Naive thymus-derived CD4-positive, alpha-beta T cell (primary cell): ENCODE data around the gene LRRC52. TPM values are rescaled to one million over a fixed set of nuclear protein-coding genes. Genes with fewer than 3 reads are reported as not detected.

ENCODE experiments used
- ATAC-seq: fragments of 150-1000 bp; cut with Tn5 transposase; 2 replicates; pipeline ENCODE4 v1.10.0; 2021; ENCODE audit warnings: mild to moderate bottlenecking, moderate library complexity
- CTCF ChIA-PET: fragments of 350-600 bp; sonication (Branson Sonifier 250); formaldehyde crosslinking; loops from one replicate; lab custom pipeline; 2021; ENCODE audit warnings: antibody characterized with exemption; lab: Charles Lee
- POLR2A ChIA-PET: fragments of 350-600 bp; sonication (Branson Sonifier 250); formaldehyde crosslinking; loops from one replicate; lab custom pipeline; 2021; ENCODE audit warnings: antibody characterized with exemption, inconsistent platforms; lab: Charles Lee
- DNase-seq, 9 donors: peaks; one replicate each; pipeline versions ENCODE4 v3.0.0 to v3.0.0-alpha.2; 2020 to 2022; ENCODE audit warnings: mixed read lengths in 1 of 9
- H3K27ac ChIP-seq: one replicate; pipeline ENCODE4 v1.7.0; 2013; ENCODE audit warnings: mild to moderate bottlenecking, low read depth, low read length, moderate library complexity
- H3K27me3 ChIP-seq, 2 donors: one replicate each; pipeline ENCODE4 v1.7.0; 2013; ENCODE audit warnings: low read length in 2 of 2, mild to moderate bottlenecking in 2 of 2, moderate library complexity in 2 of 2; ENCODE audit not compliant: control insufficient read depth in 2 of 2, insufficient read depth in 2 of 2
- H3K36me3 ChIP-seq, 3 experiments: 1 replicate in 2 of 3; 2 replicates in 1 of 3; pipeline ENCODE4 v1.7.0; 2013; ENCODE audit warnings: low read length in 3 of 3, mild to moderate bottlenecking in 3 of 3, moderate library complexity in 1 of 3; ENCODE audit not compliant: insufficient read depth in 3 of 3, control insufficient read depth in 2 of 3
- H3K4me1 ChIP-seq, 2 donors: one replicate each; pipeline ENCODE4 v1.7.0; 2013; ENCODE audit warnings: low read length in 2 of 2, mild to moderate bottlenecking in 2 of 2, moderate library complexity in 1 of 2; ENCODE audit not compliant: control insufficient read depth in 2 of 2, insufficient read depth in 2 of 2
- H3K4me3 ChIP-seq: 2 replicates; pipeline ENCODE4 v1.7.0; 2013; ENCODE audit warnings: mild to moderate bottlenecking, low read length
- H3K9me3 ChIP-seq, 3 experiments: 1 replicate in 2 of 3; 2 replicates in 1 of 3; pipeline ENCODE4 v1.7.0; 2013; ENCODE audit warnings: low read length in 3 of 3; ENCODE audit not compliant: control insufficient read depth in 2 of 3
- H3K27ac Mint-ChIP-seq, 9 donors: one replicate each; pipeline ENCODE4 v1.8.0; 2020 to 2022; ENCODE audit warnings: mixed read lengths in 9 of 9, mild to moderate bottlenecking in 8 of 9, moderate library complexity in 5 of 9, inconsistent platforms in 2 of 9
- H3K27me3 Mint-ChIP-seq, 5 donors: one replicate each; pipeline ENCODE4 v1.8.0; 2021 to 2022; ENCODE audit warnings: mixed read lengths in 5 of 5, mild to moderate bottlenecking in 1 of 5
- H3K36me3 Mint-ChIP-seq, 5 donors: one replicate each; pipeline ENCODE4 v1.8.0; 2020 to 2022; ENCODE audit warnings: mixed read lengths in 5 of 5, mild to moderate bottlenecking in 3 of 5, inconsistent platforms in 1 of 5
- H3K4me1 Mint-ChIP-seq, 7 donors: one replicate each; pipeline ENCODE4 v1.8.0; 2020 to 2022; ENCODE audit warnings: mixed read lengths in 7 of 7, mild to moderate bottlenecking in 3 of 7, inconsistent platforms in 1 of 7
- H3K4me3 Mint-ChIP-seq, 10 donors: one replicate each; pipeline ENCODE4 v1.8.0; 2020 to 2022; ENCODE audit warnings: mild to moderate bottlenecking in 10 of 10, mixed read lengths in 10 of 10, moderate library complexity in 6 of 10, inconsistent platforms in 2 of 10
- H3K9me3 Mint-ChIP-seq, 11 donors: one replicate each; pipeline ENCODE4 v1.8.0; 2020 to 2022; ENCODE audit warnings: mixed read lengths in 11 of 11, mild to moderate bottlenecking in 4 of 11, inconsistent platforms in 1 of 11, moderate library complexity in 1 of 11
- intact Hi-C, 2 donors: fragments of 100-400 bp; cut with micrococcal nuclease; formaldehyde crosslinking; loops; one replicate each; pipeline ENCODE4 v1.15.1; 2023
- polyA plus RNA-seq, 2 donors: library from polyadenylated mRNA; unstranded; fragments of 300-500 nt; fragmentation: Illumina TruSeq; gene quantifications; one replicate each; pipeline ENCODE4 v1.2.3, GENCODE V29; 2021
- total RNA-seq, 6 experiments: library from RNA in 5 of 6; stranded (reverse) in 5 of 6; gene quantifications; 1 replicate in 5 of 6; 2 replicates in 1 of 6; pipeline ENCODE4 v1.2.3 and lab custom pipeline; 2021 to 2026

LRRC52 gene
- total and polyA plus RNA-seq, 7 experiments from 2014 or later, result not detected

DNA sequence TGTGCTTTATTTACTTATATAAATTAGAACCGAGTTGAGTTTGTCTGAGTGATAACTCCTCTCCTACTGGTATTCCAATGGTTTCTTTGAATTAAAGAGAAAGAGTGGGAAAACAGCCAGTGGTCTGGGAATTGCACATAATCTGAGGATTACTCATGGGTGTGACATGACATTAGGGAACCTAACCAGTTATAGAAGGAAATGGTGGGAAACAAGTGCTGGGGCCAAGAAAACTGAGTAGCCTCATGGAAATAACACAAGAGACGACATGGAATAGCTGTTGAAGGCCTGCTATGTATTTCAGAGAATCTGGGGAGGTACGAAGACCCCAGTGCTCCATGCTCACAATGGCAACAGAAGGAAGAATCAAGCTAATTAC lies 41.8 kb upstream of the LRRC52 start:
- peaks cover 5 to 24% (median 11%) of the 10 kb centered on the region in 5 donors for H3K27me3 Mint-ChIP-seq
- Histone ChIP-seq H3K27me3 (no peaks in the 10 kb centered on the region), H3K4me3 (no peak overlapping the region), H3K4me1 (no peaks in the 10 kb centered on the region), H3K36me3 (no peaks in the 10 kb centered on the region), H3K27ac (no peak overlapping the region), H3K9me3 (no peaks in the 10 kb centered on the region)
- no peak for ATAC-seq
- intact Hi-C loops, result no loop called here
- H3K27ac Mint-ChIP-seq, result no peak overlapping the region
- ChIA-PET POLR2A (no interaction called here), CTCF (no interaction called here)
- H3K4me1 Mint-ChIP-seq, result no peaks in the 10 kb centered on the region
- no peaks in the 10 kb centered on the region for H3K36me3 Mint-ChIP-seq
- peaks cover 0 to 7% (median 0%) of the 10 kb centered on the region in 11 donors for H3K9me3 Mint-ChIP-seq
- DNase-seq, result no peak
- H3K4me3 Mint-ChIP-seq, result no peak overlapping the region

DNA sequence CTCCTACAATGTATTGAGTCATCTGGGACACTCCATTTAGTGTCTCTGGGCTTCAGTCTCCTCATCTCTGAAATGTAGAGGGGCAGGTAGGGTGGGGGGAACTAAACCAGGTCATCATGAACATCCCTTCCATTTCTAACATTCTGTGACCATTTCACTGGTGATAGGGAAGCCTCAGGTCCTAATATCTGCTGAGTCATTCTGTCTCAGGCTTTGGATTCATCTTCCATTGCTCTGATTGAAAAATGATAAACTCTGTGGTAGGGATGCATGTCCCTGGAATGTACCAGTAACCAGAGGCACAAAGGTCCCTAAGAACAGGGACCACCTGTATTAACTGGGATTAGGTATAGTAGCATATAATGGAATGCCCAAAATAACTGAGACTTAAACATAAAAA lies 36.2 kb upstream of the LRRC52 start:
- H3K4me1 ChIP-seq, result no peaks in the 10 kb centered on the region
- ChIA-PET CTCF (no interaction called here), POLR2A (interaction anchor here (0.6 kb wide), 1 partner anchor 29 kb away, joined by 4 read pairs; no protein-coding TSS in a partner anchor)
- H3K27me3 Mint-ChIP-seq, result peaks cover 2 to 30% (median 7%) of the 10 kb centered on the region in 5 donors
- no peaks in the 10 kb centered on the region for H3K36me3 ChIP-seq
- H3K36me3 Mint-ChIP-seq, result no peaks in the 10 kb centered on the region
- H3K27me3 ChIP-seq, result no peaks in the 10 kb centered on the region
- no peaks in the 10 kb centered on the region for H3K9me3 ChIP-seq
- H3K4me3 ChIP-seq, result no peak overlapping the region
- H3K4me1 Mint-ChIP-seq, result no peaks in the 10 kb centered on the region
- no peak overlapping the region for H3K4me3 Mint-ChIP-seq
- H3K27ac Mint-ChIP-seq, result no peak overlapping the region
- peaks cover 0 to 7% (median 0%) of the 10 kb centered on the region in 11 donors for H3K9me3 Mint-ChIP-seq
- H3K27ac ChIP-seq, result no peak overlapping the region
- no peak for ATAC-seq
- DNase-seq, result no peak
- intact Hi-C loops, result no loop called here

DNA sequence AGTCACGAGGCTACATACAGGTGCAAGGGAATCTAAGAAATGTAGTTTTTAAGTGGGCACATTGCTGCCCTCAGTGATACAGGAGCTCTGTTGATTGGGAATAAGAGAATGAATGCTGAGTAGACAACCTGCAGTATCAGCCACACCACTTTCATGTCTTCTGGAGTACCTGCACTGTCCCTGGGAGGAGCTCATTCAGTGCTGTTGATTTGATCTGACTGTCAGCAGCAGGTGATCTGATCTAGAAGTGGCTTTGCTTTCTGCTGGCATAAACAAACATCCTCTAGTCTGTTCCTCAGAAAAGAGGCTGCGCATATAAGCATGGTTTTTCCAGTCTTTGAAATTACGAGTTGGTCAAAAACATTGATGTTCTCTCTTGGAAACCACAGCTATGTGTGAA lies 35.5 kb upstream of the LRRC52 start:
- Mint-ChIP-seq H3K27ac (no peak overlapping the region), H3K36me3 (no peaks in the 10 kb centered on the region), H3K4me1 (no peaks in the 10 kb centered on the region), H3K4me3 (no peak overlapping the region), H3K27me3 (peaks cover 7 to 36% (median 7%) of the 10 kb centered on the region in 5 donors), H3K9me3 (peaks cover 0 to 7% (median 0%) of the 10 kb centered on the region in 11 donors)
- intact Hi-C loops, result no loop called here
- Histone ChIP-seq H3K27me3 (no peaks in the 10 kb centered on the region), H3K36me3 (no peaks in the 10 kb centered on the region), H3K4me3 (no peak overlapping the region), H3K9me3 (no peaks in the 10 kb centered on the region), H3K27ac (no peak overlapping the region), H3K4me1 (no peaks in the 10 kb centered on the region)
- DNase-seq (no peak), ATAC-seq (no peak)
- ChIA-PET CTCF (interaction anchor here (0.9 kb wide), 1 partner anchor 89 kb away, joined by 4 read pairs; no protein-coding TSS in a partner anchor), POLR2A (no interaction called here)

DNA sequence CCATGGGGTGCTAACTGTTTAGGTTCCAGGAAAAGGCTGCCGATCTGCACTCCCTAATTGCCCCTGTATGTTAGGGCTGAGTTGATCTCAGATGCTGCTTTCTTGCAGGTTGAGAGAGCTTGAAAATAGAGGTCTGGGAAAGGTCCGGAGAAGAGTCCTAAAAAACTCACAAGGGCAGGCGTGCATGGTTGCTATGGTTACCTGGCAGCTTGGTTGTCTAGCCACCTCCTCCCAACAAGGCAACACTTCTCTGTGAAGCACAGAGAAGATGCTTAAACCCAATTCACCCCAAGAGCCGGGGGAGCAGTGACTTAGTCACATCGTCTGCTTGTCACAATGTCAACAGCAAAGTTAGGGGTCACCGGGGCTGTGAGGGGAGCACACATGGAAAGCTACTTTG lies 31.0 kb upstream of the LRRC52 start:
- Mint-ChIP-seq H3K27me3 (peaks cover 7 to 36% (median 10%) of the 10 kb centered on the region in 5 donors), H3K9me3 (peaks cover 0 to 2% (median 0%) of the 10 kb centered on the region in 11 donors), H3K27ac (no peak overlapping the region), H3K36me3 (no peaks in the 10 kb centered on the region), H3K4me3 (no peak overlapping the region), H3K4me1 (no peaks in the 10 kb centered on the region)
- Histone ChIP-seq H3K27me3 (no peaks in the 10 kb centered on the region), H3K4me1 (no peaks in the 10 kb centered on the region), H3K36me3 (no peaks in the 10 kb centered on the region), H3K27ac (no peak overlapping the region), H3K9me3 (no peaks in the 10 kb centered on the region), H3K4me3 (no peak overlapping the region)
- ChIA-PET CTCF (no interaction called here), POLR2A (no interaction called here)
- intact Hi-C loops, result no loop called here
- ATAC-seq, result no peak
- no peak for DNase-seq

DNA sequence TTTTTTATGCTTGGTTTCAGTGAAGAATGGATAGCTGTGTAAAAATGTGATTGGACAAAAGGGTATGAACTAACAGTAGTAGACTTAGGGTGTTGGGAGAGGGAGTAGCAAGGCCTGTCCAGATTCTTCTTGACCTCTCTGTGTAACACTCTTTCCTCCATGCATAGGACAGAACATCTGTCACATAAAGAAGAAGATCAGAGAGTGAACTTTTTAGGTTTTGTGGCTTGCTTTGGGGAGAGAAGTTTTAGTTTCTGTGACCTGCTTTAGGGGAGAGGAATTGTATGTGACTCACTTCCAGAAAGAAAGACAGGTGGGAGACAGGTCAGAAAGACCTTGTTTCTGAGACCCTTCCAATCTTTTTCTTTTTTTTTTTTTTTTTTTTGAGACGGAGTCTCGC lies 27.3 kb upstream of the LRRC52 start:
- peaks cover 0 to 34% (median 15%) of the 10 kb centered on the region in 11 donors for H3K9me3 Mint-ChIP-seq
- H3K27ac Mint-ChIP-seq, result no peak overlapping the region
- Histone ChIP-seq H3K27me3 (no peaks in the 10 kb centered on the region), H3K36me3 (no peaks in the 10 kb centered on the region), H3K4me3 (no peak overlapping the region), H3K9me3 (no peaks in the 10 kb centered on the region), H3K27ac (no peak overlapping the region), H3K4me1 (no peaks in the 10 kb centered on the region)
- DNase-seq (no peak), ATAC-seq (no peak)
- H3K36me3 Mint-ChIP-seq, result peaks cover 0 to 5% (median 0%) of the 10 kb centered on the region in 5 donors
- intact Hi-C loops, result no loop called here
- no peak overlapping the region for H3K4me3 Mint-ChIP-seq
- peaks cover 18 to 52% (median 40%) of the 10 kb centered on the region in 5 donors for H3K27me3 Mint-ChIP-seq
- POLR2A ChIA-PET, result no interaction called here
- no peaks in the 10 kb centered on the region for H3K4me1 Mint-ChIP-seq
- CTCF ChIA-PET, result interaction anchor here (0.7 kb wide), 1 partner anchor 41 kb away, joined by 5 read pairs; no protein-coding TSS in a partner anchor

DNA sequence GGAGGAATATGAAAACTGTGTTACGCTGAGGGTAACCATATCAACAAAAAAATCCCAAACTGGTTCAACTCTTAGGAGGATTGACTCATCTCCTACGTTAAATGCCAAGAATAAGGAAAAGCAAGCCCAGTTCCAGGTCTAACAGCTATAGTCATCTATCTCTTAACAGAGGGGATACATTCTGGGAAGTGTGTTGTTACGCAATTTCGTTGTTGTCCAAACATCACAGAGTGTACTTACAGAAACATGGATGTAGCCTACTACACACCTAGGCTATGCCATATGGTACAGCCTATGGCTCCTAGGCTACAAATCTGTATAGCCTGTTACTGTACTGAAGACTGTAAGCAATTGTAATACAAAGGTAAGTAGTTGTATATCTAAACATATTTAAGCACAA lies 23.2 kb upstream of the LRRC52 start:
- intact Hi-C loops, result no loop called here
- Mint-ChIP-seq H3K27ac (no peak overlapping the region), H3K36me3 (peaks cover 0 to 8% (median 2%) of the 10 kb centered on the region in 5 donors), H3K27me3 (peaks cover 34 to 65% (median 51%) of the 10 kb centered on the region in 5 donors), H3K4me1 (no peaks in the 10 kb centered on the region), H3K9me3 (peaks cover 3 to 51% (median 31%) of the 10 kb centered on the region in 11 donors), H3K4me3 (no peak overlapping the region)
- Histone ChIP-seq H3K36me3 (no peaks in the 10 kb centered on the region), H3K27me3 (no peaks in the 10 kb centered on the region), H3K4me3 (no peak overlapping the region), H3K9me3 (no peaks in the 10 kb centered on the region), H3K4me1 (no peaks in the 10 kb centered on the region), H3K27ac (no peak overlapping the region)
- no peak for DNase-seq
- ATAC-seq, result no peak
- ChIA-PET POLR2A (no interaction called here), CTCF (no interaction called here)

DNA sequence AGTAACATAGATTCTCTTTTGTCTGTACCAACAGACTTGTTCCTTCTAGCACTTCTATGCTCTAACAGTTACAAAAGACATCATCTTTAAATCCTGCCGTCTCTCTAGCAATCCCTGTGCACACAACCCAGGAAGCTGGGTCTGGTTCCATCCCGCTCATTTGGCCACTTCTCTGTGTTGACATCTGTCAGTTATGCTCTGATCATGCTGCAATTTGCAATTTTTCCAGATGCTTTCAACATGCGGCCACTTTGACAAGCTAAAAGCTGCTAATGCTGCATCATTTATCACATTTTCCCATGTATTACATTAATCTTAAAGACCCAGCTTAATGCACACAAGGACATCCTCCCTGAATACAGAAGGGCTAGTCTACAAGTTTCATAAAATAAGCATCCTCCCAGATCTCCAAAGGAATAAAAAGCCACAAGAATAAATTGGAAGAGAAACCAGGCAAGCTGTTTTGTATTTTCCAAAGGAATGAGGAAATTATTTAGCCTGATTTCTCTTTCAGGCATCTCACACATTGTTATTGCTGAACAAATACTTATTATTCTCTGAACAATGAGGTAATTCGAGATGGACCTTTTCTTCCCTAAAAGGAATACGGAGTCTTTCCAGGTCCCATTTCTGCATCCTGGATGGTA lies 19.0 kb upstream of the LRRC52 start:
- peaks cover 3 to 35% (median 25%) of the 10 kb centered on the region in 11 donors for H3K9me3 Mint-ChIP-seq
- H3K27ac Mint-ChIP-seq, result no peak overlapping the region
- CTCF ChIA-PET, result interaction anchor here (1.1 kb wide), 1 partner anchor 11 kb away, joined by 3 read pairs; no protein-coding TSS in a partner anchor

More for the DNA sequence above, 19.0 kb upstream of the LRRC52 start:
- H3K27me3 ChIP-seq, result no peaks in the 10 kb centered on the region
- H3K4me3 ChIP-seq, result no peak overlapping the region
- DNase-seq (no peak), ATAC-seq (no peak)
- H3K27me3 Mint-ChIP-seq, result peaks cover 45 to 76% (median 70%) of the 10 kb centered on the region in 5 donors
- POLR2A ChIA-PET, result no interaction called here
- H3K9me3 ChIP-seq, result no peaks in the 10 kb centered on the region
- intact Hi-C loops, result no loop called here
- no peaks in the 10 kb centered on the region for H3K36me3 ChIP-seq
- H3K4me1 ChIP-seq, result no peaks in the 10 kb centered on the region
- no peaks in the 10 kb centered on the region for H3K4me1 Mint-ChIP-seq
- H3K36me3 Mint-ChIP-seq, result peaks cover 0 to 8% (median 2%) of the 10 kb centered on the region in 5 donors
- no peak overlapping the region for H3K4me3 Mint-ChIP-seq
- no peak overlapping the region for H3K27ac ChIP-seq
